ENCODE measurements around the gene ABCD2.

ABCD2 gene

DNA sequence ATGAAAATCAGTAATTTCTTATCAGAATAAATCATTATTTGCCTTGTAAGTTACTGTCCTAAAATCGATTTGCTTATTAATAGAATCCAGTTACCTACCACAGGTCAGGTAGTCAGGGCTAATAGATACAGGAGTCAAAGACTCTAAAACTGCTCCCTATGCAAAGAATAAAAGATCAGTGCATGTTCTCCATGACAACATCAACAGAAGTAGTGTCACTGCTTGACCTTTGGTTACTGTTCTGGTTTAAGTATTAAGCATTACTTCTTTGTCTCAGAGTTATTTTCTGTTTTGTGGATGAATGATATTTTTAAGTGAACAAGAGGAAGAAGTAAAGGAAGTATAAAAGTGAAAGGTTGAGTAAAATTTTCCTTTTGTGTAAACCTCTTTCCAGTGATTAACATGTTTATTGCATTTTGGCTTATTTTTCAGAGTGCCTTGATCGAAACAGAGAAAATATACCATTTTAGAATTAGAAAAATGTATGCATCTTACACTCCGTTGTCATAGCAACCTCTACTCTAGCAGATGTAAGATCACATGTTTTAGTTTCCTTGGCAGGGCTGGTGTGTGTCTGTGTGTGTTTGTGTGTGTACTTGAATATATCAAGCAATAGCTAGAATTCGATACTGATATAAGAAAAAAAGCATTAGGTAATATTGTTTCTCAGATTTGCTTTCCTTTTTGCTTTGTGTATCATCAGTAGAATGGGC lies 44.7 kb downstream of the ABCD2 start:
- Histone ChIP-seq H3K4me1 (ENCODE audit: control insufficient read depth in 1 of 2, insufficient read depth in 1 of 2, low read depth in 1 of 2, low read length in 1 of 2) (no peaks in the 10 kb centered on the region), H3K36me3 (no peaks in the 10 kb centered on the region), H3K4me3 (ENCODE audit: low read depth in 1 of 2, low read length in 1 of 2) (no peak overlapping the region)

DNA sequence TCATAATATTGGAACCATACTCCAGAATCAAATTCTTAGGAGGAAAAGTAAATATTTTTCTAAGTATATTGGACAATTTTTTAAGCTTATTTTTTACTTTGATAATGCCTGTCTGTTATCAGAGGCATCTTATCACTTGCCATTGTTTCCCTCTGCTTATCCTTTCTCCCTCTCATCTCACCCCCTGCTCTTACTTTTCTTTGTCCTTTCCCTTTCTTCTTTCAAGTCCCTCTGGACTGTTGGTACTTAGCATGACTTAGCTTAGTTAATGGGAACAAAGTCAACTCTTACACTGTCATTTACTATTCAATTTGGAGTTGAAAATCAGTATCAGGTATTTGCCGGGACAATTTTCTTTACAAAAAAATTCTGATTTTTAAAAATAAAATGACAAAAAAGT lies 45.2 kb downstream of the ABCD2 start:
- Histone ChIP-seq H3K36me3 (no peaks in the 10 kb centered on the region), H3K27ac (no peak overlapping the region), H3K27me3 (no peaks in the 10 kb centered on the region), H3K4me1 (ENCODE audit: control insufficient read depth in 1 of 2, insufficient read depth in 1 of 2, low read depth in 1 of 2, low read length in 1 of 2) (no peaks in the 10 kb centered on the region), H3K9me3 (peaks cover under 1% of the 10 kb centered on the region), H3K4me3 (ENCODE audit: low read depth in 1 of 2, low read length in 1 of 2) (no peak overlapping the region)
- TF ChIP-seq, protein P1, sequence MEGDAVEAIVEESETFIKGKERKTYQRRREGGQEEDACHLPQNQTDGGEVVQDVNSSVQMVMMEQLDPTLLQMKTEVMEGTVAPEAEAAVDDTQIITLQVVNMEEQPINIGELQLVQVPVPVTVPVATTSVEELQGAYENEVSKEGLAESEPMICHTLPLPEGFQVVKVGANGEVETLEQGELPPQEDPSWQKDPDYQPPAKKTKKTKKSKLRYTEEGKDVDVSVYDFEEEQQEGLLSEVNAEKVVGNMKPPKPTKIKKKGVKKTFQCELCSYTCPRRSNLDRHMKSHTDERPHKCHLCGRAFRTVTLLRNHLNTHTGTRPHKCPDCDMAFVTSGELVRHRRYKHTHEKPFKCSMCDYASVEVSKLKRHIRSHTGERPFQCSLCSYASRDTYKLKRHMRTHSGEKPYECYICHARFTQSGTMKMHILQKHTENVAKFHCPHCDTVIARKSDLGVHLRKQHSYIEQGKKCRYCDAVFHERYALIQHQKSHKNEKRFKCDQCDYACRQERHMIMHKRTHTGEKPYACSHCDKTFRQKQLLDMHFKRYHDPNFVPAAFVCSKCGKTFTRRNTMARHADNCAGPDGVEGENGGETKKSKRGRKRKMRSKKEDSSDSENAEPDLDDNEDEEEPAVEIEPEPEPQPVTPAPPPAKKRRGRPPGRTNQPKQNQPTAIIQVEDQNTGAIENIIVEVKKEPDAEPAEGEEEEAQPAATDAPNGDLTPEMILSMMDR (IDR thresholded peaks at IDR 0.05): no peak

More for the DNA sequence above, 44.7 kb downstream of the ABCD2 start:
- no peaks in the 10 kb centered on the region for H3K9me3 ChIP-seq
- no peak overlapping the region for H3K27ac ChIP-seq
- H3K27me3 ChIP-seq: no peaks in the 10 kb centered on the region
- TF ChIP-seq, protein P1 (IDR thresholded peaks at IDR 0.05): no peak

DNA sequence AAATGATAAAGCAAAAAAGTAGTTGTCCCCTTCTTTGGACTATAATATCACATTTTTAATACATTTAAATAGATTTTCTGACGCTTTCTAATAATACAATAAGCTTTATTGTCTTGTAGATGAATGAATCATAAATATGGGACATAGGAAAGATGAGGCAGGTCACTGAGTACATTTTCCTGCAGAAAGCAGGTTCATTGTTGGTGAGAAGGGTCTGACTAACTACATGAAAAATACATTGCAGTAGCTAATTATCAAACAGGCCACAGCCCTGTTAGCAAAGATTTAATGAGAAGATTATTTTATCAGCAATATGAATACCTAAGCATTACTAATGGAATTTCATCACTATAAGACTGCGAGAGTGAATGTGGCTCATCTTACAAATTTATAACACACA lies 45.6 kb downstream of the ABCD2 start:
- no peaks in the 10 kb centered on the region for H3K4me1 ChIP-seq (ENCODE audit: control insufficient read depth in 1 of 2, insufficient read depth in 1 of 2, low read depth in 1 of 2, low read length in 1 of 2)
- H3K4me3 ChIP-seq (ENCODE audit: low read depth in 1 of 2, low read length in 1 of 2): no peak overlapping the region
- H3K9me3 ChIP-seq: peaks cover 5% of the 10 kb centered on the region
- TF ChIP-seq, protein P1 (IDR thresholded peaks at IDR 0.05): no peak
- no peak overlapping the region for H3K27ac ChIP-seq
- no peaks in the 10 kb centered on the region for H3K36me3 ChIP-seq
- H3K27me3 ChIP-seq: no peaks in the 10 kb centered on the region

DNA sequence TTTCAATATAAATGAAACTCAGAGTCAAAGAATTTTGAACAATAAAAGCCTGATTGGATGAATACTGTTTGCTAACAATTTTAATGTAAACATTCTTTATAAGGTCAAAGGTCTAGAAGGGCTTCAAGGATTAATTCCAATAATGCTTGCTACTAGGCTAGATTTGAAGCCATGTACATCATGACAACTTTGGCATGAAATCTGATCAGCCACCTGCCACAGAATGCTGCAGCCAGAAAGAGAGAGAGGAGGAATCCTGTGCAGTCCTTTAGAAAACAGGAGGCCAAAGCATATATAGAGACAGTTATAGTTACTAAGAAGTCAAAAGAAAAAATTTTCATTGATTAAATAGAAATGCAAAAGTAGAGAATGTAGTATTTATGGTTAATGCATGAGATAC lies 47.1 kb downstream of the ABCD2 start:
- TF ChIP-seq, protein P1 (IDR thresholded peaks at IDR 0.05): no peak
- Histone ChIP-seq H3K27ac (no peak overlapping the region), H3K36me3 (no peaks in the 10 kb centered on the region)

DNA sequence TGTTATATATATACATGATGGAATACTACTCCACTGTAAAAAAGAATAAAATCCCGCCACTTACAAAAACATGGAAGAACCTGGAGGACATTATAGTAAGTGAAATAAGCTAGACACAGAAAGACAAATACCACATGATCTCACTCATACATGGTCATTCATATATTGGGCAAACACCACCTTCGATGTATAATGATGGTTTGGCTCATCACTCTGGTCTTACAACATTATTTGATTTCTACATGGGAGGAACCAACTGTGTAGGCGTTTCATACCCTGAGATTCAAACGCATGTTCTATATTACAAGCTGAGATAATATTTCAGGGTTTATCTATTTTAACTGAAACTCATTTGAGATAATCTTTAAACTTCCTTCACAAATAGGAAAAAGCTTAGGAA lies 48.3 kb downstream of the ABCD2 start:
- TF ChIP-seq, protein P1 (IDR thresholded peaks at IDR 0.05): no peak
- H3K4me1 ChIP-seq (ENCODE audit: control insufficient read depth in 1 of 2, insufficient read depth in 1 of 2, low read depth in 1 of 2, low read length in 1 of 2): no peaks in the 10 kb centered on the region
- H3K27ac ChIP-seq: no peak overlapping the region
- H3K27me3 ChIP-seq: no peaks in the 10 kb centered on the region
- H3K36me3 ChIP-seq: no peaks in the 10 kb centered on the region
- H3K9me3 ChIP-seq: peaks cover 8% of the 10 kb centered on the region
- no peak overlapping the region for H3K4me3 ChIP-seq (ENCODE audit: low read depth in 1 of 2, low read length in 1 of 2)

More for the DNA sequence above, 47.1 kb downstream of the ABCD2 start:
- H3K9me3 ChIP-seq: peaks cover 8% of the 10 kb centered on the region
- H3K4me1 ChIP-seq (ENCODE audit: control insufficient read depth in 1 of 2, insufficient read depth in 1 of 2, low read depth in 1 of 2, low read length in 1 of 2): no peaks in the 10 kb centered on the region
- H3K4me3 ChIP-seq (ENCODE audit: low read depth in 1 of 2, low read length in 1 of 2): no peak overlapping the region
- H3K27me3 ChIP-seq: no peaks in the 10 kb centered on the region

All from neutrophil (primary cell).